GM18505 (cell line): ENCODE measurements around the gene CDHR2.

Source experiments
- ATAC-seq: cut with Tn5 transposase; IDR thresholded peaks from one replicate; pipeline ENCODE4 v1.9.1; 2021; ENCODE audit not compliant: unreplicated experiment
- POLR2A ChIP-seq: IDR thresholded peaks from 4 replicates; pipeline ENCODE4 v1.6.1; 2011; ENCODE audit warnings: borderline replicate concordance; ENCODE audit not compliant: insufficient read depth, insufficient read length; ENCODE audit errors: extremely low read depth

The CDHR2 gene

GRCh38 chr5:176630681-176631222 is 81.6 kb downstream of the CDHR2 start:
- TF ChIP-seq POLR2A: no peak
- no peak for ATAC-seq

GRCh38 chr5:176631383-176632200 is 82.5 kb downstream of the CDHR2 start:
- TF ChIP-seq POLR2A: no peak
- no peak for ATAC-seq

GRCh38 chr5:176632745-176633144 is 83.6 kb downstream of the CDHR2 start:
- ATAC-seq: no peak

GRCh38 chr5:176633598-176633997 is 84.5 kb downstream of the CDHR2 start:
- no peak for ATAC-seq
- TF ChIP-seq POLR2A: no peak

More at GRCh38 chr5:176632745-176633144, 83.6 kb downstream of the CDHR2 start:
- TF ChIP-seq POLR2A: no peak

GRCh38 chr5:176636426-176636825 is 87.3 kb downstream of the CDHR2 start:
- ATAC-seq: no peak
- TF ChIP-seq POLR2A: no peak

- ATAC-seq: no peak
- TF ChIP-seq POLR2A: no peak
These were observed 88.4 kb downstream of the CDHR2 start for GRCh38 chr5:176637556-176637955.

GRCh38 chr5:176638437-176638836 is 89.3 kb downstream of the CDHR2 start:
- no peak for TF ChIP-seq POLR2A
- ATAC-seq: no peak

- no peak for ATAC-seq
- no peak for TF ChIP-seq POLR2A
These were observed 90.1 kb downstream of the CDHR2 start for GRCh38 chr5:176639208-176639607.

GRCh38 chr5:176639981-176640380 is 90.8 kb downstream of the CDHR2 start:
- ATAC-seq: no peak
- TF ChIP-seq POLR2A: no peak

GRCh38 chr5:176640616-176641015 is 91.5 kb downstream of the CDHR2 start:
- ATAC-seq: no peak
- no peak for TF ChIP-seq POLR2A

GRCh38 chr5:176642675-176643490 is 93.7 kb downstream of the CDHR2 start:
- no peak for TF ChIP-seq POLR2A
- no peak for ATAC-seq

- no peak for ATAC-seq
- no peak for TF ChIP-seq POLR2A
These were observed 94.5 kb downstream of the CDHR2 start for GRCh38 chr5:176643491-176644219.

- no peak for TF ChIP-seq POLR2A
These were observed 95.2 kb downstream of the CDHR2 start for GRCh38 chr5:176644294-176644693.

More at GRCh38 chr5:176644294-176644693, 95.2 kb downstream of the CDHR2 start:
- ATAC-seq: no peak
